H1 (cell line): Measurements from ENCODE around the gene TTBK2. TPM values are rescaled to one million over a fixed set of nuclear protein-coding genes. Genes with fewer than 3 reads are reported as not detected.

Source experiments
- BRCA1 ChIP-seq: IDR thresholded peaks from 2 replicates; pipeline ENCODE4 v1.6.1; 2012; ENCODE audit warnings: low read depth, low read length, improper control_type of control experiment
- polyA plus RNA-seq, 7 experiments: library from polyadenylated mRNA; depleted of rRNA in 3 of 7; stranded (reverse) in 5 of 7; unstranded in 2 of 7; fragments of >200 nt in 5 of 7; fragments of 200-250 nt in 2 of 7; gene quantifications; 1 replicate in 5 of 7; 2 replicates in 1 of 7; 4 replicates in 1 of 7; pipeline versions ENCODE4 v1.2.1 to v1.2.3, GENCODE V29; 2011 to 2013; ENCODE audit warnings: missing spikeins in 2 of 7, mixed read lengths in 2 of 7
- total RNA-seq: library from RNA; stranded (reverse); fragmentation: NEBNext Ultra II Directional; extraction: Animal tissue kit (Norgen Biotek cat#: 25700); gene quantifications from 2 replicates; pipeline ENCODE4 v1.2.1, GENCODE V29; 2021

TTBK2 gene
- total and polyA plus RNA-seq, 2 of the 8 experiments (the other 6 are each of a cell fraction or from before 2014, with no cell fraction given): 2.7 to 18.2 TPM

DNA sequence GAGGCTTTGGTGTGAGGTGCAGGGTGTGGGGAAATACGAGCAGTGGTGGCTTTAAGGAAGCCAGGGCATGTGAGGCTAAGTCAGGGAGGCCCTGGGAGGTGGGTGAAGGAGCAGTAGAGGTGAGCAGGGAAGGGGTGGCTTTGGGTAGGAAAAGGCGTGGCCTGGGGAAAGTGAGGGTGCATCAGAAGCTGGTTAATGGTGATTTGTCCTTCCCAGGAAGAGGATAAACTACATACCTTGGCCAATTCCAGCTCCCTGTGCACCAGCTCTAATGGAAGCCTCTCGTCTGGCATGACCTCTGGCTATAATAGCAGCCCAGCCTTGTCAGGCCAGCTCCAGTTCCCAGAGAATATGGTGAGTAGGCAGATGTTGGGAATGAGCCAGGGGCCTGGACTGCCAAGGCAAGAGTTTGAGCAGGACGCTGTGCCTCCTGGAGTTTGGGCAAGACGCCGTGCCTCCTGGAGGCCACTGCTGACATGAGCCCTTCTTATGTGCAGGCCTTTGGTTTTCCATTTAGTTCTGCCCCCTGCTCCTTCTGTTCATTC is 225.0 kb downstream of the TTBK2 start (continued):
- TF ChIP-seq BRCA1: no peak
- TF ChIP-seq, all 59 proteins: peak for 0
